GM10266 (cell line): ENCODE results near the gene RTKN2.

ENCODE experiments used
- DNase-seq: peaks from one replicate; pipeline ENCODE4 v3.0.0; 2012; ENCODE audit errors: extremely low spot score
- TF ChIP-seq, protein P1 (sequence below): IDR thresholded peaks from 2 replicates; pipeline ENCODE4 v1.5.1; 2012; ENCODE audit warnings: mild to moderate bottlenecking, low read depth; ENCODE audit not compliant: control insufficient read depth, insufficient read depth; ENCODE audit errors: missing control alignments

The RTKN2 gene

DNA sequence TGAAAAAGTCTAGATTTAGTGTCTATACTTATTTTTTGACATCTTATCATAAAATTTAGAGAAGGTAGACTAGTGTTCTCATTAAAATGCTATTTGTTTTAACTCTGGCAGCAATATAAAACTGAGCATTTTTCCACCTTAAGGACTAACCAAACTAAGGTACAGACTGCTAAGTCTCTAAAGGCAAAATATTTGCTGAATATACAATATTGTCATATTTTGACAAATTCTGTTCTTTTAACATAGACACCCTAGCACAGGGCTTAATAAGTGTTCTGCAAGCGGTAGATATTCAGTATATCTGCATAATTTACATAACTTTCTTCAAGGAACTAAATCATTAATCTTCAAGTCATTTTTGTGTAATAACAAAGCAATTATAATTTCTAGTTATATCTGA is 8.6 kb downstream of the RTKN2 start:
- TF ChIP-seq, protein P1, sequence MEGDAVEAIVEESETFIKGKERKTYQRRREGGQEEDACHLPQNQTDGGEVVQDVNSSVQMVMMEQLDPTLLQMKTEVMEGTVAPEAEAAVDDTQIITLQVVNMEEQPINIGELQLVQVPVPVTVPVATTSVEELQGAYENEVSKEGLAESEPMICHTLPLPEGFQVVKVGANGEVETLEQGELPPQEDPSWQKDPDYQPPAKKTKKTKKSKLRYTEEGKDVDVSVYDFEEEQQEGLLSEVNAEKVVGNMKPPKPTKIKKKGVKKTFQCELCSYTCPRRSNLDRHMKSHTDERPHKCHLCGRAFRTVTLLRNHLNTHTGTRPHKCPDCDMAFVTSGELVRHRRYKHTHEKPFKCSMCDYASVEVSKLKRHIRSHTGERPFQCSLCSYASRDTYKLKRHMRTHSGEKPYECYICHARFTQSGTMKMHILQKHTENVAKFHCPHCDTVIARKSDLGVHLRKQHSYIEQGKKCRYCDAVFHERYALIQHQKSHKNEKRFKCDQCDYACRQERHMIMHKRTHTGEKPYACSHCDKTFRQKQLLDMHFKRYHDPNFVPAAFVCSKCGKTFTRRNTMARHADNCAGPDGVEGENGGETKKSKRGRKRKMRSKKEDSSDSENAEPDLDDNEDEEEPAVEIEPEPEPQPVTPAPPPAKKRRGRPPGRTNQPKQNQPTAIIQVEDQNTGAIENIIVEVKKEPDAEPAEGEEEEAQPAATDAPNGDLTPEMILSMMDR: no peak
- no peak for DNase-seq

GRCh38 chr10:62259456-62259855 is 9.2 kb downstream of the RTKN2 start:
- TF ChIP-seq, protein P1: no peak

GRCh38 chr10:62258926-62259325 is 9.7 kb downstream of the RTKN2 start:
- DNase-seq: no peak
- TF ChIP-seq, protein P1: no peak

More at GRCh38 chr10:62259456-62259855, 9.2 kb downstream of the RTKN2 start:
- no peak for DNase-seq

DNA sequence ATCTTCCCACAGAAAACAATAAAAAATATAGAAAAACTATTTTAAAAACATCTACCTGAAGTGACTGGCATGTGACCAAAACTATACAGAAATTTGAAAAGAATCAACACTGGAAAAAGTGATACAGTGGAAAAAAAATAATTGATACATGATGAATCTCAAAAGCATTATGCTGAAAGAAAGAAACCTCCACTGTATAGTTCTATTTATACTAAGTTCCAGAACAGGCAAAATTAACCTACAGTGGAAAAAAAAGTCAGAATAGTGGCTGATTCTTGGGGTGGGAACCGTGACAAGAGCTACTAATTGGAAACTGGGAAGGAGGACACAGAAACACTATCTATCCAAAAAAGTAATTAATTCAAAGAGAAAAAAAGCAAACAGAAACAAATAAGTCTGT is 14.9 kb downstream of the RTKN2 start:
- no peak for DNase-seq
- TF ChIP-seq, protein P1: no peak

DNA sequence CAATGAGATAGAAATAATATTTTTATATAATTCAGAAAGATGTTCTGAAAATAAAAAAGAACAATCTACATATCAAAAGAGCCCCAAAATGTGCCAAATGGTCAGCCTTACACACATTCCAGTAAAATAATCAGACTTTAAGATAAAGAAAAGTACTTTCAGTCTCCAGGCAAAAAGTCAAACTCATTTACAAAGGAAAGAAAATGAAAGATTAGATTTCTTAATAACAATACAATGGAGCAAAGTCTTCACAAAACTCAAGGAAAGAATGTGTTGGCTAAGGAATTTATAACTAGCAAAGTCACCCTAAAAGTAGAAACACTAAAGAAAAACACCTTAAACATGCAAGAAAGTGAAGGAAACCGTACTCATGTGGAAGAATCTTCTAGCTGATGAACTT is 16.6 kb downstream of the RTKN2 start:
- TF ChIP-seq, protein P1: no peak
- no peak for DNase-seq

DNA sequence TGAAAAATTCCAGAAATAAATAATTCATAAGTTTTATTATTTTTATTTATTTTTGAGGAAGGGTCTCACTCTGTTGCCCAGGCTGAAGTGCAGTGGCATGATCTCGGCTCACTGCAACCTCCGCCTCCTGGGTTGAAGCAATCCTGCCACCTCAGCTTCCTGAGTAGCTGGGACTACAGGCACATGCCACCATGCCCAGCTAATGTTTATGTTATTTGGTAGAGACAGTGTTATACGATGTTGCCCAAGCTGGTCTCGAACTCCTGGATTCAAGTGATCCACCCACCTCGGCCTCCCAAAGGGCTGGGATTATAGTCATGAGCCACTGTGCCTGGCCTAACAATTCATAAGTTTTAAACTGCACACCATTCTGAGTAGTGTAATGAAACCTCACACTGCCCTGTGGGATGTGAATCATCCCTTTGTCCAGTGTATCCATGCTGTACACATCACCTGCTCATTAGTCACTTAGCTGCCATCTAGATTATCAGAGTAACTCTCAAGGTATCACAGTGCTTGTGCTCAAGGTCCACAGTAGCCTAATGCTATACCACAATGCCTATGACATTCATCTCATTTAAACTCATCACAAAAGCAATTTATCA is 17.9 kb downstream of the RTKN2 start:
- TF ChIP-seq, protein P1: no peak

DNA sequence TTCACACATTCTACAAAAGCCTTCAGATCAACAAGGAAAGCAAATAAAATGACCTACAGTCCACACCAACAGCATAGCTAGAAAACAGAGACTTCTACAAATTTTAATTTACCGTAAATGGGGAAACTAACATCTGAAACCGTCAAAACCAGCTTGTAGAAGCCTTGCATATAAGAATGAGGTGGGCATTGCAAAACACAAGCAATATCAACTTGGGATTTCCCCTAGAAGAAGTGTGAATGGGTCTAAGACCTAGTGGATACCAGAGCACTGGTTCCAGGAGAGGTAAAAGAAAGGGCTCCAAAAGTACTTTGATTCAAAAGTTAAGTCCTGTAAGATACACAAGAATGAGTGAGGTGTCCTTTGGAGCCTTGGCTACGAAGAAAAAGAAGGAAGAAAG is 18.7 kb downstream of the RTKN2 start:
- DNase-seq: no peak
- TF ChIP-seq, protein P1: no peak

More for the DNA sequence above, 17.9 kb downstream of the RTKN2 start:
- no peak for DNase-seq
